H9 (cell line): Measurements from ENCODE around the gene RASSF7. TPM values are rescaled to one million over a fixed set of nuclear protein-coding genes. Genes with fewer than 3 reads are reported as not detected.

Experiments
- DNase-seq: peaks from one replicate; pipeline ENCODE4 v3.0.0-alpha.2; 2017
- H2AFZ ChIP-seq: one replicate; pipeline ENCODE4 v1.6.1; 2013; ENCODE audit warnings: mild to moderate bottlenecking, low read length, control low read depth, moderate library complexity
- H2AK5ac ChIP-seq: 2 replicates; pipeline ENCODE4 v1.6.1; 2013; ENCODE audit warnings: low read length, control low read depth, mixed read lengths; ENCODE audit not compliant: insufficient read length
- H2BK120ac ChIP-seq: one replicate; pipeline ENCODE4 v1.6.1; 2013; ENCODE audit warnings: low read depth, mild to moderate bottlenecking, low read length, control low read depth, inconsistent platforms; ENCODE audit not compliant: poor library complexity, severe bottlenecking
- H2BK12ac ChIP-seq: 2 replicates; pipeline ENCODE4 v1.6.1; 2013; ENCODE audit warnings: low read length, control low read depth, mixed read lengths, low read depth; ENCODE audit not compliant: insufficient read length
- H2BK15ac ChIP-seq: 2 replicates; pipeline ENCODE4 v1.6.1; 2013; ENCODE audit warnings: low read depth, low read length, control low read depth
- H2BK20ac ChIP-seq: one replicate; pipeline ENCODE4 v1.6.1; 2013; ENCODE audit warnings: low read depth, mild to moderate bottlenecking, low read length, control low read depth, inconsistent platforms; ENCODE audit not compliant: poor library complexity, severe bottlenecking
- H2BK5ac ChIP-seq: 2 replicates; pipeline ENCODE4 v1.6.1; 2013; ENCODE audit warnings: low read length, control low read depth, mixed read lengths; ENCODE audit not compliant: insufficient read length
- H3K14ac ChIP-seq: 2 replicates; pipeline ENCODE4 v1.6.1; 2013; ENCODE audit warnings: low read length, control low read depth; ENCODE audit not compliant: insufficient read depth
- H3K18ac ChIP-seq: 2 replicates; pipeline ENCODE4 v1.6.1; 2013; ENCODE audit warnings: low read depth, mild to moderate bottlenecking, mixed read lengths, low read length, control low read depth; ENCODE audit not compliant: insufficient read length
- H3K23ac ChIP-seq: 2 replicates; pipeline ENCODE4 v1.6.1; 2013; ENCODE audit warnings: low read length, control low read depth, mixed read lengths, low read depth; ENCODE audit not compliant: insufficient read length
- H3K23me2 ChIP-seq: 2 replicates; pipeline ENCODE4 v1.6.1; 2013; ENCODE audit warnings: low read depth, mild to moderate bottlenecking, mixed read lengths, low read length, control low read depth; ENCODE audit not compliant: insufficient read length, poor library complexity, severe bottlenecking
- H3K27ac ChIP-seq: 2 replicates; pipeline ENCODE4 v1.5.1; 2013; ENCODE audit warnings: low read length, control low read depth, mixed read lengths, low read depth; ENCODE audit not compliant: insufficient read length
- H3K27me3 ChIP-seq: 2 replicates; pipeline ENCODE4 v1.6.1; 2013; ENCODE audit warnings: low read length, control low read depth, inconsistent platforms; ENCODE audit not compliant: insufficient read depth
- H3K4ac ChIP-seq: 2 replicates; pipeline ENCODE4 v1.6.1; 2013; ENCODE audit warnings: low read depth, mild to moderate bottlenecking, control low read depth, inconsistent platforms, low read length, moderate library complexity
- H3K4me1 ChIP-seq: 2 replicates; pipeline ENCODE4 v1.6.1; 2013; ENCODE audit warnings: low read length, control low read depth, inconsistent platforms; ENCODE audit not compliant: insufficient read depth
- H3K4me2 ChIP-seq: 2 replicates; pipeline ENCODE4 v1.6.1; 2013; ENCODE audit warnings: low read length, control low read depth, mixed read lengths; ENCODE audit not compliant: insufficient read length, insufficient read depth
- H3K56ac ChIP-seq: 2 replicates; pipeline ENCODE4 v1.6.1; 2013; ENCODE audit warnings: low read depth, mild to moderate bottlenecking, mixed read lengths, low read length, control low read depth; ENCODE audit not compliant: insufficient read length
- H3K79me1 ChIP-seq: 2 replicates; pipeline ENCODE4 v1.6.1; 2013; ENCODE audit warnings: low read depth, mild to moderate bottlenecking, moderate library complexity, low read length, control low read depth, inconsistent platforms; ENCODE audit not compliant: insufficient read depth, poor library complexity, severe bottlenecking
- H3K79me2 ChIP-seq: 2 replicates; pipeline ENCODE4 v1.6.1; 2013; ENCODE audit warnings: low read length, control low read depth, inconsistent platforms; ENCODE audit not compliant: insufficient read depth
- H3K9ac ChIP-seq: 2 replicates; pipeline ENCODE4 v1.6.1; 2013; ENCODE audit warnings: low read length, control low read depth, mixed read lengths; ENCODE audit not compliant: insufficient read length; ENCODE audit errors: extremely low read depth
- H3K9me3 ChIP-seq: one replicate; pipeline ENCODE4 v1.6.1; 2013; ENCODE audit warnings: low read depth, low read length, inconsistent platforms; ENCODE audit not compliant: control insufficient read depth
- H3T11ph ChIP-seq: one replicate; pipeline ENCODE4 v1.6.1; 2013; ENCODE audit warnings: mild to moderate bottlenecking, low read length, control low read depth, inconsistent platforms
- H4K20me1 ChIP-seq: one replicate; pipeline ENCODE4 v1.6.1; 2013; ENCODE audit not compliant: control insufficient read depth, insufficient read length, insufficient read depth
- H4K5ac ChIP-seq: 2 replicates; pipeline ENCODE4 v1.6.1; 2013; ENCODE audit warnings: low read depth, mild to moderate bottlenecking, mixed read lengths, low read length, control low read depth; ENCODE audit not compliant: insufficient read length
- H4K8ac ChIP-seq: replicated peaks from 2 replicates; pipeline ENCODE4 v1.6.1; 2013; ENCODE audit warnings: low read length, control low read depth, mixed read lengths, low read depth; ENCODE audit not compliant: insufficient read length
- H4K91ac ChIP-seq: 2 replicates; pipeline ENCODE4 v1.6.1; 2013; ENCODE audit warnings: low read depth, mild to moderate bottlenecking, moderate library complexity, mixed read lengths, low read length, control low read depth; ENCODE audit not compliant: insufficient read length
- H3K27ac Mint-ChIP-seq, 3 experiments: 2 replicates in 2 of 3; 3 replicates in 1 of 3; pipeline ENCODE4 v1.8.0; 2020 to 2021; ENCODE audit warnings: mixed read lengths in 3 of 3, mild to moderate bottlenecking in 1 of 3, moderate library complexity in 1 of 3
- H3K27me3 Mint-ChIP-seq: 2 replicates; pipeline ENCODE4 v1.8.0; 2021; ENCODE audit warnings: low read depth, mild to moderate bottlenecking, moderate library complexity, mixed read lengths
- H3K36me3 Mint-ChIP-seq, 3 experiments: 2 replicates in 2 of 3; 3 replicates in 1 of 3; pipeline ENCODE4 v1.8.0; 2020 to 2021; ENCODE audit warnings: low read depth in 3 of 3, mixed read lengths in 3 of 3; ENCODE audit not compliant: insufficient read depth in 1 of 3
- H3K4me1 Mint-ChIP-seq, 2 experiments: 2 replicates each; pipeline ENCODE4 v1.8.0; 2020; ENCODE audit warnings: mixed read lengths in 2 of 2
- H3K4me3 Mint-ChIP-seq, 2 experiments: 2 replicates in 1 of 2; 3 replicates in 1 of 2; pipeline ENCODE4 v1.8.0; 2020 to 2021; ENCODE audit warnings: mild to moderate bottlenecking in 2 of 2, mixed read lengths in 2 of 2, moderate library complexity in 1 of 2
- H3K9me3 Mint-ChIP-seq, 2 experiments: 2 replicates in 1 of 2; 3 replicates in 1 of 2; pipeline ENCODE4 v1.8.0; 2020; ENCODE audit warnings: mild to moderate bottlenecking in 2 of 2, mixed read lengths in 2 of 2, moderate library complexity in 1 of 2
- WGBS: extraction: QIAGEN DNeasy Blood & Tissue Kit; methylation state at CpG from one replicate; pipeline ENCODE4 v1.1.7; 2013; ENCODE audit warnings: missing lambda C conversion rate, low lambda C conversion rate, mixed read lengths; ENCODE audit not compliant: insufficient read length; ENCODE audit errors: extremely low coverage; 5-methylcytosine and 5-hydroxymethylcytosine counted together
- total RNA-seq: library from RNA; stranded (reverse); gene quantifications from 2 replicates; pipeline ENCODE4 v1.2.1, GENCODE V29; 2021
- TF ChIP-seq, protein P1 (sequence below): fragments of 200-600 bp; sonication (generic); conservative IDR thresholded peaks from 3 replicates; pipeline ENCODE4 v1.8.0; 2021; ENCODE audit warnings: antibody characterized with exemption, mild to moderate bottlenecking

The RASSF7 gene
- total RNA-seq, 1 experiment from 2014 or later = 26.3 TPM

DNA sequence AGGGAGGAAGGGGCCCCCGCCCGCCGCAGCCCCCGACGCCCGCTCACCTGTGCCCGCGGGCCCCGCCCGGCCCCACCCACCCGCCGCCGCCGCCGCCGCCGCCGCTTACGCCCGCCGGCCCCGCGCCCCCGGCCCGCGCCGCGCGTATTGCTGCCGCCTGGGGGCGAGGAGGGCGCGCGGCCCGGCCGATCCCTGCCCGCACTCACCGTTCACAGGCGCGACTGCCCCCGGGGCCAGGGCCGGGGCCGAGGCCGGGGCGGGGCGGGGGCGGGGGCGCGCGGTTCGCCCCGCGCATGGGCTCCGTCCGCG lies 25.6 kb upstream of the RASSF7 start:
- H3K9ac ChIP-seq = no peak overlapping the region
- WGBS = no CpG with 5 or more reads among the region's 56 CpGs
- H4K8ac ChIP-seq = no peak overlapping the region
- H3K23ac ChIP-seq = no peak overlapping the region
- peaks cover 6 to 8% of the 10 kb centered on the region in 2 experiments; a peak in 2 of 4 replicates for H3K4me1 Mint-ChIP-seq
- no peak overlapping the region for H2AK5ac ChIP-seq
- no peak overlapping the region for H3K4me2 ChIP-seq
- H3T11ph ChIP-seq = no peak overlapping the region
- H4K5ac ChIP-seq = no peak overlapping the region
- peaks cover 19% of the 10 kb centered on the region for H3K23me2 ChIP-seq
- no peak overlapping the region for H4K91ac ChIP-seq
- peaks cover 0 to 2% of the 10 kb centered on the region in 2 experiments; a peak in 1 of 5 replicates for H3K9me3 Mint-ChIP-seq
- DNase-seq = no peak
- no peak overlapping the region for H3K4ac ChIP-seq
- no peaks in the 10 kb centered on the region for H3K4me1 ChIP-seq
- no peak overlapping the region for H3K56ac ChIP-seq
- H3K27ac ChIP-seq = no peak overlapping the region
- no peak overlapping the region for H2BK5ac ChIP-seq
- no peak overlapping the region for H2BK20ac ChIP-seq
- no peak overlapping the region for H3K27ac Mint-ChIP-seq
- H2BK15ac ChIP-seq = no peak overlapping the region
- H3K9me3 ChIP-seq = no peaks in the 10 kb centered on the region
- peaks cover 5 to 18% (median 10%) of the 10 kb centered on the region in 3 experiments; a peak in 5 of 7 replicates for H3K36me3 Mint-ChIP-seq
- no peak overlapping the region for H2BK12ac ChIP-seq
- H3K4me3 Mint-ChIP-seq = 0 out of 5 replicates have a peak overlapping the region, but pooled peaks of 1 of the 2 experiments have one; percentile 15
- H3K14ac ChIP-seq = no peak overlapping the region
- H3K27me3 Mint-ChIP-seq = peaks cover 16% of the 10 kb centered on the region
- H2AFZ ChIP-seq = no peak overlapping the region
- no peaks in the 10 kb centered on the region for H3K27me3 ChIP-seq
- no peak overlapping the region for H2BK120ac ChIP-seq
- no peaks in the 10 kb centered on the region for H3K79me2 ChIP-seq
- no peaks in the 10 kb centered on the region for H3K79me1 ChIP-seq
- no peaks in the 10 kb centered on the region for H4K20me1 ChIP-seq
- TF ChIP-seq, protein P1, sequence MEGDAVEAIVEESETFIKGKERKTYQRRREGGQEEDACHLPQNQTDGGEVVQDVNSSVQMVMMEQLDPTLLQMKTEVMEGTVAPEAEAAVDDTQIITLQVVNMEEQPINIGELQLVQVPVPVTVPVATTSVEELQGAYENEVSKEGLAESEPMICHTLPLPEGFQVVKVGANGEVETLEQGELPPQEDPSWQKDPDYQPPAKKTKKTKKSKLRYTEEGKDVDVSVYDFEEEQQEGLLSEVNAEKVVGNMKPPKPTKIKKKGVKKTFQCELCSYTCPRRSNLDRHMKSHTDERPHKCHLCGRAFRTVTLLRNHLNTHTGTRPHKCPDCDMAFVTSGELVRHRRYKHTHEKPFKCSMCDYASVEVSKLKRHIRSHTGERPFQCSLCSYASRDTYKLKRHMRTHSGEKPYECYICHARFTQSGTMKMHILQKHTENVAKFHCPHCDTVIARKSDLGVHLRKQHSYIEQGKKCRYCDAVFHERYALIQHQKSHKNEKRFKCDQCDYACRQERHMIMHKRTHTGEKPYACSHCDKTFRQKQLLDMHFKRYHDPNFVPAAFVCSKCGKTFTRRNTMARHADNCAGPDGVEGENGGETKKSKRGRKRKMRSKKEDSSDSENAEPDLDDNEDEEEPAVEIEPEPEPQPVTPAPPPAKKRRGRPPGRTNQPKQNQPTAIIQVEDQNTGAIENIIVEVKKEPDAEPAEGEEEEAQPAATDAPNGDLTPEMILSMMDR = no peak
- no peak overlapping the region for H3K18ac ChIP-seq
